Measurements from ENCODE around the gene PBX4. TPM values are rescaled to one million over a fixed set of nuclear protein-coding genes. Genes with fewer than 3 reads are reported as not detected.

PBX4 gene
- total and polyA plus RNA-seq, 10 of the 15 experiments (the other 5 are each of a cell fraction or from before 2014, with no cell fraction given): 0.18 to 17.3 (median 4.2) TPM

- TF ChIP-seq DPF2 (IDR thresholded peaks at IDR 0.05): no peak; the same call in 1 of the 2 replicates
- peak in 1 of 2 experiments; percentile 64; a peak in 2 of 3 replicates for TF ChIP-seq EGR1 (IDR thresholded peaks at IDR 0.05; ENCODE audit: borderline replicate concordance in 1 of 2, low read depth in 2 of 2, low read length in 2 of 2)
- TF ChIP-seq E2F4 (IDR thresholded peaks at IDR 0.05; ENCODE audit: low read depth, low read length): peak; percentile 51; the same call in 1 of the 2 replicates
- no peak for TF ChIP-seq KDM1A (IDR thresholded peaks at IDR 0.05; ENCODE audit: borderline replicate concordance)
- TF ChIP-seq ZNF207 (IDR thresholded peaks at IDR 0.05; ENCODE audit: borderline replicate concordance): no peak
- peak; percentile 73 for TF ChIP-seq BACH1 (IDR thresholded peaks at IDR 0.05; ENCODE audit: borderline replicate concordance)
- TF ChIP-seq POLR2A (IDR thresholded peaks at IDR 0.05; ENCODE audit: low read depth, low read length): peak; percentile 81
- peak; percentile 60; the same call in 1 of the 2 replicates for TF ChIP-seq SIN3A (IDR thresholded peaks at IDR 0.05; ENCODE audit: low read depth, low read length)
- TF ChIP-seq, protein P1, sequence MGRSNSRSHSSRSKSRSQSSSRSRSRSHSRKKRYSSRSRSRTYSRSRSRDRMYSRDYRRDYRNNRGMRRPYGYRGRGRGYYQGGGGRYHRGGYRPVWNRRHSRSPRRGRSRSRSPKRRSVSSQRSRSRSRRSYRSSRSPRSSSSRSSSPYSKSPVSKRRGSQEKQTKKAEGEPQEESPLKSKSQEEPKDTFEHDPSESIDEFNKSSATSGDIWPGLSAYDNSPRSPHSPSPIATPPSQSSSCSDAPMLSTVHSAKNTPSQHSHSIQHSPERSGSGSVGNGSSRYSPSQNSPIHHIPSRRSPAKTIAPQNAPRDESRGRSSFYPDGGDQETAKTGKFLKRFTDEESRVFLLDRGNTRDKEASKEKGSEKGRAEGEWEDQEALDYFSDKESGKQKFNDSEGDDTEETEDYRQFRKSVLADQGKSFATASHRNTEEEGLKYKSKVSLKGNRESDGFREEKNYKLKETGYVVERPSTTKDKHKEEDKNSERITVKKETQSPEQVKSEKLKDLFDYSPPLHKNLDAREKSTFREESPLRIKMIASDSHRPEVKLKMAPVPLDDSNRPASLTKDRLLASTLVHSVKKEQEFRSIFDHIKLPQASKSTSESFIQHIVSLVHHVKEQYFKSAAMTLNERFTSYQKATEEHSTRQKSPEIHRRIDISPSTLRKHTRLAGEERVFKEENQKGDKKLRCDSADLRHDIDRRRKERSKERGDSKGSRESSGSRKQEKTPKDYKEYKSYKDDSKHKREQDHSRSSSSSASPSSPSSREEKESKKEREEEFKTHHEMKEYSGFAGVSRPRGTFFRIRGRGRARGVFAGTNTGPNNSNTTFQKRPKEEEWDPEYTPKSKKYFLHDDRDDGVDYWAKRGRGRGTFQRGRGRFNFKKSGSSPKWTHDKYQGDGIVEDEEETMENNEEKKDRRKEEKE (IDR thresholded peaks at IDR 0.05): no peak
- TF ChIP-seq SP1 (IDR thresholded peaks at IDR 0.05; ENCODE audit: low read depth, low read length): peak; percentile 93
- TF ChIP-seq GATAD2B (conservative IDR thresholded peaks at IDR 0.05; ENCODE audit: low read depth): peak; percentile 65; the same call in 1 of the 2 replicates
- no peak for TF ChIP-seq NRF1 (conservative IDR thresholded peaks at IDR 0.05; ENCODE audit: low read depth, low read length)
- peak; percentile 47; the same call in 1 of the 2 replicates for TF ChIP-seq POLR2AphosphoS2 (IDR thresholded peaks at IDR 0.05; ENCODE audit: low read depth, low read length)
- TF ChIP-seq CBX3 (IDR thresholded peaks at IDR 0.05; ENCODE audit: borderline replicate concordance, low read depth): no peak
- TF ChIP-seq NR2F1 (conservative IDR thresholded peaks at IDR 0.05): peak; percentile 57
- TF ChIP-seq, protein P2, sequence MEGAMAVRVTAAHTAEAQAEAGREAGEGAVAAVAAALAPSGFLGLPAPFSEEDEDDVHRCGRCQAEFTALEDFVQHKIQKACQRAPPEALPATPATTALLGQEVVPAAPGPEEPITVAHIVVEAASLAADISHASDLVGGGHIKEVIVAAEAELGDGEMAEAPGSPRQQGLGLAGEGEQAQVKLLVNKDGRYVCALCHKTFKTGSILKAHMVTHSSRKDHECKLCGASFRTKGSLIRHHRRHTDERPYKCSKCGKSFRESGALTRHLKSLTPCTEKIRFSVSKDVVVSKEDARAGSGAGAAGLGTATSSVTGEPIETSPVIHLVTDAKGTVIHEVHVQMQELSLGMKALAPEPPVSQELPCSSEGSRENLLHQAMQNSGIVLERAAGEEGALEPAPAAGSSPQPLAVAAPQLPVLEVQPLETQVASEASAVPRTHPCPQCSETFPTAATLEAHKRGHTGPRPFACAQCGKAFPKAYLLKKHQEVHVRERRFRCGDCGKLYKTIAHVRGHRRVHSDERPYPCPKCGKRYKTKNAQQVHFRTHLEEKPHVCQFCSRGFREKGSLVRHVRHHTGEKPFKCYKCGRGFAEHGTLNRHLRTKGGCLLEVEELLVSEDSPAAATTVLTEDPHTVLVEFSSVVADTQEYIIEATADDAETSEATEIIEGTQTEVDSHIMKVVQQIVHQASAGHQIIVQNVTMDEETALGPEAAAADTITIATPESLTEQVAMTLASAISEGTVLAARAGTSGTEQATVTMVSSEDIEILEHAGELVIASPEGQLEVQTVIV (IDR thresholded peaks at IDR 0.05; ENCODE audit: borderline replicate concordance, partially characterized antibody): no peak
- peak; percentile 67; the same call in 1 of the 2 replicates for TF ChIP-seq RB1 (IDR thresholded peaks at IDR 0.05; ENCODE audit: borderline replicate concordance)
- TF ChIP-seq KLF5 (IDR thresholded peaks at IDR 0.05; ENCODE audit: partially characterized antibody): no peak
- TF ChIP-seq YBX1 (IDR thresholded peaks at IDR 0.05): no peak
- no peak for TF ChIP-seq MYC (IDR thresholded peaks at IDR 0.05; ENCODE audit: insufficient read depth, insufficient read length, insufficient replicate concordance, low read length, severe bottlenecking)
- TF ChIP-seq NR2C1 (IDR thresholded peaks at IDR 0.05): no peak
- TF ChIP-seq, protein P3, sequence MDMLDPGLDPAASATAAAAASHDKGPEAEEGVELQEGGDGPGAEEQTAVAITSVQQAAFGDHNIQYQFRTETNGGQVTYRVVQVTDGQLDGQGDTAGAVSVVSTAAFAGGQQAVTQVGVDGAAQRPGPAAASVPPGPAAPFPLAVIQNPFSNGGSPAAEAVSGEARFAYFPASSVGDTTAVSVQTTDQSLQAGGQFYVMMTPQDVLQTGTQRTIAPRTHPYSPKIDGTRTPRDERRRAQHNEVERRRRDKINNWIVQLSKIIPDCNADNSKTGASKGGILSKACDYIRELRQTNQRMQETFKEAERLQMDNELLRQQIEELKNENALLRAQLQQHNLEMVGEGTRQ (IDR thresholded peaks at IDR 0.05; ENCODE audit: borderline replicate concordance, low read depth, low read length): no peak
- no peak for TF ChIP-seq JUNB (IDR thresholded peaks at IDR 0.05)
- peak; percentile 94 for TF ChIP-seq BMI1 (IDR thresholded peaks at IDR 0.05; ENCODE audit: borderline replicate concordance)
Observed at GRCh38 chr19:19618219-19619051, at the start of gene PBX4 (continued).
